ENCODE measurements around the gene DNAJC8. TPM values are rescaled to one million over a fixed set of nuclear protein-coding genes. Genes with fewer than 3 reads are reported as not detected.

Gene DNAJC8
- polyA plus RNA-seq, 1 experiment: 123 TPM

DNA sequence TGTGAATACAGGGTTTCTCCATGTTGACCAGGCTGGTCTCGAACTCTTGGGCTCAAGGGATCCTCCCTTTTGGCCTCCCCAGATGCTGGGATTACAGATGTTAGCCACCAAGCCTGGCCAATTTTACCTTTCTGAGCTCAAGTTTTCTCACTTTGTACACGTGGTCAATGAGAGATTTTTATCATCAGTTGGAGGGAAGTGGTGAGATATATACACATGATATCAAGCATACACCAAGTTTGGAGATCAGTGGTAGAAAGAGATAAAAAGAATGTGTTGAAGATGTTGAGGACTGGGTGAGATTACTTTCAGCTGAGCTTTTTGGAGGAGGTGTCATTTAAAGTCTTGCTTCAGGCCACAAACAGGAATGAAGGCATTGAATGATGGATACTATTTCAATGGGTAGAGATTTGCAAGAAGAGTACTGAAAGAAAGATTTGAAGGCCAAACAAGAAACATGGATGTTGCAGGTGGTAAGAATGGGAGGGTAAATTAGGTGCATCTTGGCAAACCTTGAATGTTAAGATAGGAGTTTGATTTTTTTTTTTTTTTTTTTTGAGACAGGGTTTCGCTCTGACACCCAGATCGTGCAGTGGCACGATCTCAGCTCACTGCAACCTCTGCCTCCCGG is 23.5 kb upstream of the DNAJC8 start:
- Histone ChIP-seq H3K27me3 (ENCODE audit: control insufficient read depth, insufficient read depth, low read length) (no peaks in the 10 kb centered on the region), H3K27ac (ENCODE audit: low read depth, low read length) (no peak overlapping the region), H3K4me3 (ENCODE audit: low read depth, low read length) (no peak overlapping the region), H3K9me3 (ENCODE audit: control insufficient read depth, insufficient read depth, low read length) (no peaks in the 10 kb centered on the region; the same call in 1 of the 2 replicates)
- ChIA-PET POLR2A (no interaction called here), CTCF (interaction anchor here (1.2 to 1.8 kb wide), 2 partner anchors 8 to 103 kb away, joined by 3 to 12 read pairs; no protein-coding TSS in a partner anchor)
- no peak for TF ChIP-seq CTCF (IDR thresholded peaks at IDR 0.05; ENCODE audit: low read depth, low read length)
- no peak for DNase-seq (ENCODE audit: low read depth, low spot score)

DNA sequence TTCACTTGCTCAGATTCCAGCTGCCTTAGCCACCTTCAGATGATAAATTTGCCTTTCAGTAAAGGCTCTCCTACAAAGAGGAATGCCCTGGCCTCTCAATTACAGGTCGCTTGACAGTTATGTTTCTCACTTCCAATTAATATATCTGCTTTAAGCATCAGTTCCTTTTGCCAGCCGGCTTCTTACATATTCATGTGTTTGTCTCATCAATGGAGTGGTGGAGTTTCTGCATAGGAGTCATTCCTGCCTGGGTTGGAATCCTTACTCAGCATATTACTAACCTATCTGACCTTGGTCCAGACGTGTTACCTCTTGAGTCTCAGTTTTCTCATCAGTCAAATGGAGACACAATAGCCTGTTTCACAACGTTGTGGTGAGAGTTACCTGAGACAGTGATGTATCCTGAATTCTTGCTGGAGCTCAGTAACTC is 17.1 kb upstream of the DNAJC8 start:
- Histone ChIP-seq H3K4me3 (ENCODE audit: low read depth, low read length) (no peak overlapping the region), H3K27me3 (ENCODE audit: control insufficient read depth, insufficient read depth, low read length) (no peaks in the 10 kb centered on the region), H3K27ac (ENCODE audit: low read depth, low read length) (peak overlapping the region; percentile 65), H3K9me3 (ENCODE audit: control insufficient read depth, insufficient read depth, low read length) (no peaks in the 10 kb centered on the region)
- DNase-seq (ENCODE audit: low read depth, low spot score): no peak
- POLR2A ChIA-PET: interaction anchor here (0.6 to 4.7 kb wide), 8 partner anchors 11 to 398 kb away, joined by 3 to 46 read pairs (median 4); partner anchors contain the start of genes MED18, RNU11 and SESN2
- CTCF ChIA-PET: interaction anchor here (0.5 to 4.6 kb wide), 10 partner anchors 10 to 628 kb away, joined by 3 to 69 read pairs (median 14); partner anchors contain the start of genes ATP5IF1 and SESN2
- no peak for TF ChIP-seq CTCF (IDR thresholded peaks at IDR 0.05; ENCODE audit: low read depth, low read length)

DNA sequence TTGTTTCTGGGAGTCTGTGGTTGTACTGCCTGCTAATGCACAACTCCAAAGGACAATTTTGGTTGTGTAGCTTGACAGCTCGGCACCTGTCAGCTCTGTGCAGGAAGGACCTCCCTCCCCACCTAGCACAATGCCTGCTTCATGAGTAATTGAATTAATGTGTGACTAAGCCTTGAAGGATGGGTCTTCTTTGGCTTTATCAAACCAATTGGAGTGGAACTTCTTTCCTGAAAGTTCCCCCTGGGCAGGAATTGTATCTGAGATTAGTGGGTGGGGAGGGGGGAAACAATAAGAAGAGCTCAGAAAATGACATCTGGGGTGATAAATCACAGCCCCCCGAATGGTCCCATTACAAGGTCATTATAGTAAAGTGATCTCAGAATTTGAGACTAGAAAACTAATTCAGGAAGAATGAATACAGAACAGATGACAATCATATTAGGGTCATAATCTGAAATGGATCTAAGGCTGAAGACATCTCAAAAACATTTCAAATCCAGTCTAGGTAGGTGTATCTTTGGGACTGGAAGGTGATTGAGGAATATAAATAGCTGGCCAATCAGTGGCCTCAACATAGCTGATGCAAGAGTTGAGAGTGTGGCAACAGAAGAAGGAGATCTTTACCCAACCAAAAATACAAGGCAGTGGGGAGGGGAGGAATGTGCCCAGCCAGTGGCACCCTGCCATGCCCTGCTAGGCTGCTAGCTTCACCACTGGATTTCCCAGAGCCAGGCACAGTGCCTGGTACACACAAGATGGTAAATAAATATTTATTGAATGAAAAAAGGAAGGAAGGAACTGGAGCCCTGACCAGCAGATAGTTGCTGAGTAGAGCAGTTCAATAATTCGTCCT is 16.4 kb upstream of the DNAJC8 start:
- no peak for TF ChIP-seq CTCF (IDR thresholded peaks at IDR 0.05; ENCODE audit: low read depth, low read length)
- ChIA-PET CTCF (interaction anchor here (0.5 to 4.6 kb wide), 63 partner anchors 7 to 628 kb away, joined by 3 to 69 read pairs (median 4); partner anchors contain the start of genes ATP5IF1, MED18 and SESN2), POLR2A (interaction anchor here (0.6 to 4.7 kb wide), 15 partner anchors 11 to 399 kb away, joined by 3 to 46 read pairs (median 4); partner anchors contain the start of genes ATP5IF1, MED18, PHACTR4 and RCC1)
- Histone ChIP-seq H3K27ac (ENCODE audit: low read depth, low read length) (peak overlapping the region; percentile 76), H3K27me3 (ENCODE audit: control insufficient read depth, insufficient read depth, low read length) (no peaks in the 10 kb centered on the region), H3K9me3 (ENCODE audit: control insufficient read depth, insufficient read depth, low read length) (no peaks in the 10 kb centered on the region), H3K4me3 (ENCODE audit: low read depth, low read length) (peak overlapping the region; percentile 24)
- DNase-seq (ENCODE audit: low read depth, low spot score): no peak

DNA sequence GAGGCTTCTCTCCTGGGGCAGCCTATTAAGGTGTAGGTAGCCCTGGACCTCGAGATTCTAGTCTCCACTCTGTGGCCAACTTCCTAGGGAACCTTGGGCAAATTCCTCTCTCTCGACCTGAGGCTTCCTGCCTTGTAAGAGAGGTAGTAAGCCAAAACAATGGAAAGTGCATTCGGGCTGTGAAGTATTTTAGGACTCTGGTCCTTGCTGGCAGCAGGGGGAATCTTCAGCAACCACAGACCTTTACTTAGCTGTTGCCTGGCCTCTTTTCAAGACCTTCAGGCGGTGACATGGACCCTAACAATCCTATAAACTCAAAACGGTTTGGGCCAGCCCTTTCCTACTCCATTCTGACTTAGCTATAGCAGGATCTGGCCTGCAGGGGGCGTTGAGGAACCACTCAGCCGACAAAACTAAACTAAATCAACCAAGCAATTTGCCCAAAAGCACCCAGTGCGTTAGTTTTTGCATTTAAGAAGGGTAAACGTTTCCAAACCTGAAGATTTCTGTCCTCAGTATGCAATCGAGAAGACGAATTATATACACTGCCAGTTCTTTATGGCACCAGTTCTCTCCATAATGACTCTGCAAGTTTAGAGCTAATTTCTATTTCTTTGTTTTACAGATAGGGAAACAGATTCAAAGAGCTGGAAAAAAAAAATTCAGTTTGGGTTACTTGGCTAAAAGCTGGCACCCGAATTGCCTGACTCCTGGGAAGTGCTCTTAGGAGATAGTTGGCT is 15.6 kb upstream of the DNAJC8 start:
- peak; percentile 94 for TF ChIP-seq CTCF (IDR thresholded peaks at IDR 0.05; ENCODE audit: low read depth, low read length)
- DNase-seq (ENCODE audit: low read depth, low spot score): peak; percentile 64
- H3K9me3 ChIP-seq (ENCODE audit: control insufficient read depth, insufficient read depth, low read length): no peaks in the 10 kb centered on the region
- H3K4me3 ChIP-seq (ENCODE audit: low read depth, low read length): peak overlapping the region; percentile 24
- POLR2A ChIA-PET: interaction anchor here (0.7 to 4.7 kb wide), 13 partner anchors 12 to 353 kb away, joined by 3 to 46 read pairs (median 4); partner anchors contain the start of genes ATP5IF1, MED18, PHACTR4 and RCC1
- H3K27me3 ChIP-seq (ENCODE audit: control insufficient read depth, insufficient read depth, low read length): no peaks in the 10 kb centered on the region
- CTCF ChIA-PET: interaction anchor here (0.6 to 4.6 kb wide), 61 partner anchors 8 to 629 kb away, joined by 3 to 69 read pairs (median 4); partner anchors contain the start of genes ATP5IF1, MED18 and SESN2
- peak overlapping the region; percentile 76 for H3K27ac ChIP-seq (ENCODE audit: low read depth, low read length)
